Mesothelial cell of epicardium (in vitro differentiated cells): ENCODE data around the gene CENPVL1. TPM values are rescaled to one million over a fixed set of nuclear protein-coding genes. Genes with fewer than 3 reads are reported as not detected.

Experiments
- DNase-seq, 2 experiments: peaks; one replicate each; pipeline ENCODE4 v3.0.0; 2021; ENCODE audit warnings: low spot score in 2 of 2; ENCODE audit not compliant: unreplicated experiment in 2 of 2
- H3K27ac Mint-ChIP-seq: 2 replicates; pipeline ENCODE4 v1.8.0; 2021; ENCODE audit warnings: mixed read lengths
- H3K27me3 Mint-ChIP-seq: 2 replicates; pipeline ENCODE4 v1.8.0; 2021; ENCODE audit warnings: low read depth, mixed read lengths
- H3K36me3 Mint-ChIP-seq: 2 replicates; pipeline ENCODE4 v1.8.0; 2021; ENCODE audit warnings: mixed read lengths
- H3K4me1 Mint-ChIP-seq: 2 replicates; pipeline ENCODE4 v1.8.0; 2021; ENCODE audit warnings: mixed read lengths
- H3K4me3 Mint-ChIP-seq: 2 replicates; pipeline ENCODE4 v1.8.0; 2021; ENCODE audit warnings: mild to moderate bottlenecking, moderate library complexity, mixed read lengths
- H3K9me3 Mint-ChIP-seq: 2 replicates; pipeline ENCODE4 v1.8.0; 2021; ENCODE audit warnings: mixed read lengths
- CTCF ChIP-seq: fragments of 200-600 bp; sonication (generic); IDR thresholded peaks from one replicate; pipeline ENCODE4 v1.5.0; 2021; ENCODE audit warnings: antibody characterized with exemption; ENCODE audit not compliant: unreplicated experiment
- total RNA-seq: library from RNA; stranded (reverse); gene quantifications from 3 replicates; pipeline ENCODE4 v1.2.1, GENCODE V29; 2021

Gene CENPVL1
- total RNA-seq, 1 donor from 2014 or later, result 0.31 TPM

DNA sequence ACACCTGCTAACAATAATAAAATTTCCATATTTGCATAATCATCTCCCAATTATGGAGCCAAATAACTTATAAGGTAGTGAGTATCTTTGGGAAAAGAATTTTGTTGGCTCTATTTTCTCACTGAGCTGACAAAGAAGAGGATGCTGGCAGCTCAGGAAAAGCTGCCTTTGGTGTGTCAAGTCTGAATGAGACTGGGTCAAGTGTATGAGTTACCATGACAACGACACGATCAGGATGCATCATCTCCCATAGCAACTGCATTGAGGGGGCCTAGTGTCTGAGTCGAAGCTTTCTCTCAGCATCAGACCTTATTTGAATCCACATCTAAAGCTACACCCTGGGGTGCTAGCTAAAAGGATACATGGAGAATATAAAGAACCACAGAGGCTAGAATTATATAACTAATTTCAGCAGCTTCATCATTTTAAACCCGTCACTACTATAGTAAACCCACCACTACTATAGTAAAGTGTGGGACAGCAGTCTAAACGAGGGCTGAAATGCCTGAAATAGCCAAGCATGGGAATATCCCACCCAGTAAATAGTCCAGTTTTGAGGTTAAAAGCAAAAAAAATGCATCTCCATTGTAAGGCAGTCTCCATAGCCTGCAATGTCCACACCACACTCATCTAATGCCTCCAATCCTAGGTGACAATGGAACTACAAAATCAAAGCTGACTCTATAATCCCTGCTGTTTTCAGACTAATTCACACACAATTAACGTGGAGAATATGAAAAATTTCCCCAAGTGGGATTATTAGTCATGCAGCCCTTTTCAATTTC, 48.9 kb downstream of the CENPVL1 start:
- no peak overlapping the region for H3K27ac Mint-ChIP-seq
- no peaks in the 10 kb centered on the region for H3K9me3 Mint-ChIP-seq

DNA sequence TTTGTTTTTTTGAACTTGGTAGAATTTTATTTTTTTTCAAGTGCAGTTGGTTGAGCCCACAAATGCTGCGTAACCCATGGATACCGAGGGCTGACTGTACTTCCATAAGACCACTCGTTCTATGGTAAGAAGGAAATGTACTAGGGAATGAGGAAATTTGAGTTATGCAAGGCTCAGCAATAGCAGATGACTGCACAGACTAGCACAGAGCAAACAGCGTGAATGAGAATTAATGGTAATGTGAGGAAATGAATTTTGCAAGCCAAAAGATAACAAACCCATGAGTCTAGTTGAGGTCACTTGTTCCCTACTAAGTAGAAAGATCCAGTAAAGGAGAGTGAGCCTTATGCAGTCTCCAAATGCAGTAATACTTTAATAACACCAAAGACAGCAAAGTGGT, 50.3 kb downstream of the CENPVL1 start:
- no peak for TF ChIP-seq CTCF
- H3K27ac Mint-ChIP-seq, result no peak overlapping the region
- no peaks in the 10 kb centered on the region for H3K36me3 Mint-ChIP-seq
- H3K9me3 Mint-ChIP-seq, result peaks cover 4% of the 10 kb centered on the region
- no peaks in the 10 kb centered on the region for H3K4me1 Mint-ChIP-seq
- peaks cover 11% of the 10 kb centered on the region for H3K27me3 Mint-ChIP-seq
- no peak for DNase-seq
- H3K4me3 Mint-ChIP-seq, result no peak overlapping the region

More for the DNA sequence above, 48.9 kb downstream of the CENPVL1 start:
- no peaks in the 10 kb centered on the region for H3K4me1 Mint-ChIP-seq
- TF ChIP-seq CTCF, result no peak
- no peak for DNase-seq
- H3K4me3 Mint-ChIP-seq, result no peak overlapping the region
- peaks cover 11% of the 10 kb centered on the region for H3K27me3 Mint-ChIP-seq
- H3K36me3 Mint-ChIP-seq, result no peaks in the 10 kb centered on the region

Other genes with a start within 250 kb of the CENPVL1 start
- gene NUDT11, start 213.9 kb upstream of the CENPVL1 start, total RNA-seq, result 16.2 to 18.1 TPM (median 17.1 TPM) in 3 replicates
- 3.9 to 5.5 TPM (median 5.0 TPM) in 3 replicates for gene CENPVL3, start 91.6 kb upstream of the CENPVL1 start, total RNA-seq
- gene CENPVL2, start 27.7 kb upstream of the CENPVL1 start, total RNA-seq, result 0.31 to 0.68 TPM (median 0.49 TPM) in 3 replicates
- 14.9 to 15.9 TPM (median 15.6 TPM) in 3 replicates for gene GSPT2, start 32.9 kb downstream of the CENPVL1 start, total RNA-seq
- 354 to 374 TPM (median 363 TPM) in 3 replicates for gene MAGED1, start 183.1 kb downstream of the CENPVL1 start, total RNA-seq